Body of pancreas (tissue), 4 donors: Measurements from ENCODE around the gene FAN1. TPM values are rescaled to one million over a fixed set of nuclear protein-coding genes. Genes with fewer than 3 reads are reported as not detected.

ENCODE experiments used
- ATAC-seq: fragments of 150-250 bp; one replicate; pipeline ENCODE4 v1.9.1; 2016
- DNase-seq, 4 donors: peaks; one replicate each; pipeline ENCODE4 v3.0.0-alpha.2; 2019
- H3K27ac ChIP-seq, 4 donors: fragments of 200-600 bp; sonication (generic); 1 replicate in 3 of 4; 2 replicates in 1 of 4; pipeline versions ENCODE4 v1.5.1 to v1.6.1; 2016 to 2019; ENCODE audit warnings: mild to moderate bottlenecking in 1 of 4, mixed read lengths in 1 of 4, moderate library complexity in 1 of 4
- H3K27me3 ChIP-seq, 2 donors: fragments of 200-600 bp; sonication (generic); one replicate each; pipeline ENCODE4 v1.6.0; 2016; ENCODE audit warnings: mild to moderate bottlenecking in 1 of 2
- H3K36me3 ChIP-seq, 2 donors: fragments of 200-600 bp; sonication (generic); replicated peaks in 1 of 2; 2 replicates each; pipeline ENCODE4 v1.5.1; 2016; ENCODE audit warnings: low read depth in 2 of 2; ENCODE audit not compliant: insufficient read depth in 1 of 2
- H3K4me1 ChIP-seq: fragments of 200-600 bp; sonication (generic); one replicate; pipeline ENCODE4 v1.6.0; 2016
- H3K4me3 ChIP-seq, 2 donors: fragments of 200-600 bp; sonication (generic); 1 replicate in 1 of 2; 2 replicates in 1 of 2; pipeline ENCODE4 v1.5.1; 2016 to 2019
- H3K9me3 ChIP-seq, 3 donors: fragments of 200-600 bp; sonication (generic); 1 replicate in 2 of 3; 2 replicates in 1 of 3; pipeline ENCODE4 v1.5.1; 2016
- CTCF ChIP-seq, 7 experiments: fragments of 450-650 bp in 4 of 7; fragments of 200-600 bp in 3 of 7; sonication (generic) in 3 of 7; IDR thresholded peaks; one replicate each; pipeline ENCODE4 v1.5.1; 2016 to 2019; ENCODE audit warnings: antibody characterized with exemption in 7 of 7
- POLR2A ChIP-seq, 3 donors: fragments of 450-650 bp; IDR thresholded peaks; one replicate each; pipeline ENCODE4 v1.6.1; 2016; ENCODE audit warnings: antibody characterized with exemption in 3 of 3, mild to moderate bottlenecking in 2 of 3
- WGBS, 2 donors: methylation state at CpG; one replicate each; pipeline ENCODE4 v1.1.5; 2017; 5-methylcytosine and 5-hydroxymethylcytosine counted together
- intact Hi-C: fragments of 100-400 bp; cut with DNase I; formaldehyde crosslinking; loops from one replicate; pipeline ENCODE4 v1.15.1; 2023
- total RNA-seq, 2 donors: library from RNA; depleted of rRNA; stranded (reverse); fragments of >200 nt; gene quantifications; one replicate each; pipeline ENCODE4 v1.1.0, GENCODE V29; 2016

The FAN1 gene
- total RNA-seq, 2 donors from 2014 or later = 12.5 to 20.2 TPM

- Histone ChIP-seq H3K4me3 (no peak overlapping the region), H3K27ac (peak overlapping the region in 2 of 4 donors; percentile 12 to 24), H3K9me3 (no peaks in the 10 kb centered on the region), H3K4me1 (no peaks in the 10 kb centered on the region), H3K36me3 (peaks cover 9 to 37% of the 10 kb centered on the region in 2 donors), H3K27me3 (no peaks in the 10 kb centered on the region)
- peak; percentile 33 for ATAC-seq
- no peak for DNase-seq
- intact Hi-C loops = no loop called here
- no peak for TF ChIP-seq CTCF (IDR thresholded peaks at IDR 0.05)
- TF ChIP-seq POLR2A (IDR thresholded peaks at IDR 0.05) = no peak
- WGBS, 2 donors = 73 to 74% methylated on average over 6 of the region's 6 CpGs
These were observed 52.8 kb downstream of the FAN1 start for GRCh38 chr15:30956216-30957124.

GRCh38 chr15:30958219-30958618 is 54.5 kb downstream of the FAN1 start:
- H3K9me3 ChIP-seq = no peaks in the 10 kb centered on the region
- no peak for DNase-seq
- no peak for TF ChIP-seq POLR2A (IDR thresholded peaks at IDR 0.05)
- TF ChIP-seq CTCF (IDR thresholded peaks at IDR 0.05) = no peak
- no peak for ATAC-seq
- whole genome bisulfite sequencing, 2 donors = 90 to 94% methylated on average over 5 of the region's 5 CpGs
- H3K4me3 ChIP-seq = no peak overlapping the region
- H3K27ac ChIP-seq = no peak overlapping the region
- H3K27me3 ChIP-seq = no peaks in the 10 kb centered on the region
- peaks cover 5 to 22% of the 10 kb centered on the region in 2 donors for H3K36me3 ChIP-seq
- H3K4me1 ChIP-seq = no peaks in the 10 kb centered on the region
- intact Hi-C loops = no loop called here

GRCh38 chr15:30962079-30962478 is 58.4 kb downstream of the FAN1 start:
- no peaks in the 10 kb centered on the region for H3K4me1 ChIP-seq
- DNase-seq (no peak), ATAC-seq (no peak)
- H3K27ac ChIP-seq = no peak overlapping the region
- no peaks in the 10 kb centered on the region for H3K9me3 ChIP-seq
- H3K27me3 ChIP-seq = no peaks in the 10 kb centered on the region
- H3K36me3 ChIP-seq = peaks cover 0 to 14% of the 10 kb centered on the region in 2 donors
- no peak overlapping the region for H3K4me3 ChIP-seq
- TF ChIP-seq CTCF (IDR thresholded peaks at IDR 0.05) = no peak
- no peak for TF ChIP-seq POLR2A (IDR thresholded peaks at IDR 0.05)
- intact Hi-C loops = loop anchor here (10.0 kb wide), 1 partner anchor 163 kb away; no protein-coding TSS in a partner anchor

- Histone ChIP-seq H3K4me3 (no peak overlapping the region), H3K36me3 (peaks cover 0 to 14% of the 10 kb centered on the region in 2 donors), H3K4me1 (no peaks in the 10 kb centered on the region), H3K27ac (no peak overlapping the region), H3K9me3 (no peaks in the 10 kb centered on the region), H3K27me3 (no peaks in the 10 kb centered on the region)
- TF ChIP-seq CTCF (IDR thresholded peaks at IDR 0.05) (no peak), POLR2A (IDR thresholded peaks at IDR 0.05) (no peak)
- 83 to 100% methylated on average over 3 of the region's 3 CpGs for WGBS, 2 donors
- no peak for ATAC-seq
- intact Hi-C loops = loop anchor here (10.0 kb wide), 1 partner anchor 162 kb away; no protein-coding TSS in a partner anchor
- no peak for DNase-seq
These were observed 58.9 kb downstream of the FAN1 start for GRCh38 chr15:30962659-30963058.
